HS-27A (cell line): ENCODE results near the gene LRRC15.
A peak's percentile ranks its signal among the peaks of the same experiment; 100 is the strongest.

Experiments
- DNase-seq: peaks from one replicate; pipeline ENCODE4 v3.0.0-alpha.2; 2012; ENCODE audit warnings: low read depth, missing footprints

The LRRC15 gene

DNA sequence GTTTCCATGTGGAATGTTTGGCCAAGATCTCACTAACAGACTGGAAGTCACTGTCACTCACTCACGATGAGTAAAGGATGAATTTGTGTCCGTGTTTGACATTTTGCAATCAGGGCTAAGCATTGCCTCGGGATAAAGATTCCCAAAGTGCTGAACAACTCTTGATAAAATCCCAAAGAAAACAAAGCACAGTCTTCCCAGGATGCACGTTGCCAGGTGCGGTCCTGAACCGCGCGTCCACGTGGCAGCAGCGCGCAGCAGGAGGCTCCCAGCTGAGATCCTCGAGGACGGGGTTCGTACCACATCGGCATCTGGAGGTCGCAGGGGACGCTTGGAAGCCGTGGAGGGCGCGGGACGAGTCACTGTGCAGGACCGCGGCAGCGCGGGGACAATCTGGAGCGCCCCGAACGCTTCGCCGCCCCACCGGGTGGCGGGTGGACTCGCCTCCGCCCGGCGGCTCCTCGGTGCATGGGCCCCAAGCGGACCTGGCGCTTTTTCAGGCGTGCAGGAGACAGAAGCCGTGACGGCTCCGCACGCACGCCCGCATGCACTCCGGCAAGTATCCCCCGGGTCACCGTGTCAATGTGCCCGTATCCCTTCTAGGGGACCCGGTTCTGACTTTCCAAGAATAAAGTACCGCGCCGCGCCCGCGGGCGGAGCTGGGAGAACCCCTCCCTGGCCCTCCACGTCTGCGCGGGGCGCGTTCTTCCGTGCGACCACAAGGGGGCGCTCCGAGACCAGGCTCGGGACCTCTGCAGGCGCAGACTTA lies 36.1 kb downstream of the LRRC15 start:
- peak; percentile 58 for DNase-seq

DNA sequence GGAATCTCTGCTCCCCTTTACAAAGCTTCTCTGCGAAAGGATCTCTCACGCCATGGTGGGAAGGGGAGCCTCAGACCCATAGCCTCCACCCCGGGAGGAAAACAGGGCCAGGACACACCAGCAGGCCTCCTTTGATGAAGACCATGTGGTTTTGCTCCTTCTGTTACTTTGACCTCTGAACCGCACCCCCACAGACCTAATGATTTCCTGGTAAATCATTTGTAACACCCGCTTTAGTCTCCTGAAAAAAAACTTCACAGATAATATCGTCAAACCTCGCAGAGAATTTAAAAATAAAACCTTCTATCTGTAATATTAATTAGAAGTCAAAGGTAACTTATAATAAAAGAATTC lies 36.7 kb downstream of the LRRC15 start:
- no peak for DNase-seq

DNA sequence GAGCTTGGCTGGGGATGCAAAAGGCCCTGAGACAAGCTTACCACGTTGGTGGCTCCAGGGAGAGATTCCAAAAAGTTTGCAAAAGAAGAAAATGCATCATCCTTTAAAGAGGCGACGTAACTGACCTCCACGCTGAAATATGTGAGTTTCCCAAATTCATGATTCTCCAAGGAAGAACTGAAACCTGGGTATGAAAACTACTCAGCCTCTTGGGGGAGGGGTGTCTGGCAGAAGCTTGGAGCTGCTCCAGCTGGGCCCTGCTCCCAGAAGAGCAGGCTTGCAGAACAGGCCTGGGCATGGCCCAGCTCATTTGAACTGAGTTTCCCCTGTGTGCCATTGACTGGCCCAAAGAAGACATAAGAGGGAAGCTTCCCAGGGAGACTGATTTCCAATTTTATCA lies 39.0 kb downstream of the LRRC15 start:
- DNase-seq = no peak

DNA sequence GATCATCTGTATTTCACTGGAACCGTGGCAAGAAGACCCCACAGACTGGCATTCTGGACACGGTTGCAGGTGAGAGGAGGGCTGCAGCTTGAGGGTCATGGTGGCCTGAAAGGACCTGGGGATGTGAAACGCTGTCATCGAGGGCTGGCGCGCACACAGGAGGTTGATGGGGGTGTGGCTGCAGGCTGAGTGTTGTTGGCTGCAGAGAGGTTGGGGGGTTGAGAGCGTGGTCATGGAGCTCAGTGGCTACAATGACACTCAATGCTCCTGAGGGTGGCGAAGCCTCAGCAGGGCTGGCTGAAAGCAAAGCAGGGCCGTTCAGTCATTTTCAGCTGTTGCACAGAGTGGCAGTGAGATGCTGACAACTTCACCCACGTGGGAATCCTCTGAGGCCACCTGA lies 39.4 kb downstream of the LRRC15 start:
- no peak for DNase-seq

DNA sequence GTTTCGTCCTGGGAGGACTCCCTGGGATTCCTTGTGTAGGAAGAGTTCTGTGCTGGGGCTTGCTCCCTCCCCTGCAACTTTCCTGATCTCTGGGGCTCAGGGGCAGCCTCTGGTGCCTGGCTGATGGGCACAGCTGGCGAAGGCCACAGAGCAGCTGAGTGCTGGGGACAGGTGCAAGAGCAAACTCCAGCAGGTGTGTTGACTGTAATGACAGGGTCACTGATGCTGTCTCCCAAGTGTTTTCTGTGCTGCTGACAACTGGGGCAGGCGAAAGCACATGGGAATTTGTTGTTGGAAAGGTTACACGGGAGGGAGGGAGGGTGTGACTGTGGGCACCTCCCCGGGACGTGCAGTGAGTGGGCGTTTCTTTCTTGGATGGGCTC lies 40.0 kb downstream of the LRRC15 start:
- DNase-seq = no peak

DNA sequence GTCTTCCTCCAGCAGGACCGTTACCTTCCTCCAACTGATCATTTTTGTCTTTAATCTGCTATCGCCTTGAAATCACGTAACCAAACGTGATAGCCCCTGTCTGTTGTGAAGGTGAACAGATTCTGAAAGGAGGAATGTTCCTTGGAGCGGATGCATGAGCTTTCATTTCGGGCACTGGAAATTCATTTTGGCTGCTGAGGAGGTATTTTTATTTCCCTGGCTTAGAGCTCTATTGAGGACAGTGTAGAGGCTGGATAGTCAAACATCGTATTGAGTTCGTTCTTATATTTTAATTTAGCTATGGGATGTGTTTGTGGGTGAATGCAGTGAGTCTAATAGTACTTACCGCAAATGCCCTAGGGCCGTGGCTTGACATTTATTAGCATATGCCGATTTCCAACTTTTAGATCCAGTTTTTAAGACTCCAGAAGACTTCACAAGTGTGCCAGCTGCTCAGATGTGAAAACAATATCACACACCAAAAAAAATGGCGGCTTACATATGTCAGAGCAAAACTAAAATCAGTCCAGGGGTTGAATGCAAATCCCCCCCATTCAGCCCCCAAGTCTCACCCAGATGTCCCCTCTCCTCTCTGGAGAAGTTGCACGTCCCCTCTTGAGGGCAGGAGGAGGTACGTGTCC lies 40.5 kb downstream of the LRRC15 start:
- no peak for DNase-seq

DNA sequence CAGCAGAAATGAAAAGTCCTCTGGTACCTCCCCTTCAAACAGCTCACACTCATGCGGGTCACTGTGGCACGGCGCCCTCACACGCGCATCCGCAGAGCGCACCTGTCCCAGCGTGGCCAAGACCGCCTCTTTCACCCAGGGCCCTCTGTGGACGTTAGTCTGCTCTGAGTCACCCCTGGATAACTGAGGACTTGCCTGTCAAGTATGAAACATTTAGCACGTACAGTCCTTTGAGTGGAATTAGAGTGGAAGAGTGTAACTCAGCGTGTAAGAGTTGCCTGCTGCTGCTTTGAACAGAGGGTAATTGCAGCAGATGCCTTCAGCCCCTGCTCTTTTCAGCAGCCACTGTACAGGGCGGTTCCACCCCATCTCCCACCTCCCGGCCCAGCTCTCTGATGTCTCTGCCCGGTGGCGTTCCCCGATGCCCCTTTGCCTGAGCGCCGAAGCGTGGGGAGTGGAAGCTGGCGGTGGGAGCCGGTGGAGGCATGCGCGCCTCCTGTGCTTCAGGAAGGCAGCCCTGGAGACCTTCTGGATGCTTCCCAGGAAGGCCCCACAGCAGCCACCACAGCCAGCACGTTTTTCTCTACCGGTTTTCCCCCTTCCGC lies 41.4 kb downstream of the LRRC15 start:
- no peak for DNase-seq

DNA sequence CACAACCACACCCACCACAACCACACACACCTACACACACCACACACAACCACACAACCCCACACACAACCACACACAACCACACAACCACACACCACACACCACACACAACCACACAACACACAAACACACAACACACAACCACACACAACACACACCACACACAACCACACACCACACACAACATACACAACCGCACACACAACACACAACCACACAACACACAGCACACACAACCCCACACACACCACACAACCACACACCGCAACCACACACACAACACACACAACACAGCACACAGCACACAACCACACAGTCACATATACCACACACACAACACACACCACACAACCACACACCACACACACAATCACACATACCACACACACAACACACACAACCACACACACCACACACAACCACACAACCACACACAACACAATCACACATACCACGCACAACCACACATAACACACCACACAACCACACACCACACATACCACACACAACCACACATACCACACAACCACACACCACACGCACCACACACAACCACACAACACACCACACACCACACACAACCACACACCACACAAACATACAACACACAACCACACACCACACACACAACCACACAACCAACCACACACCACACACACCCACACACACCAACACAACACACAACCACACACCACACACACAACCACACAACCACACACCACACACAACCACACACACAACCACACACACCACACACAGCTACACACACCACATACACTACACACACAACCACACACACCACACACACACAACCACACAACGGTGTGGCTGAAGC lies 42.1 kb downstream of the LRRC15 start:
- no peak for DNase-seq

DNA sequence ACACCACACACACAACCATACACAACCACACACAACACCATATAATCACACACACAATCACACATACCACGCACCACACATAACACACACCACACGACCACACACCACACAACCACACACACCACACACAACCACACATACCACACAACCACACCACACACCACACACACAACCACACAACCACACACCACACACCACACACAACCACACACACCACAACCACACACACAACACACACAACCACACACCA lies 42.6 kb downstream of the LRRC15 start:
- no peak for DNase-seq

DNA sequence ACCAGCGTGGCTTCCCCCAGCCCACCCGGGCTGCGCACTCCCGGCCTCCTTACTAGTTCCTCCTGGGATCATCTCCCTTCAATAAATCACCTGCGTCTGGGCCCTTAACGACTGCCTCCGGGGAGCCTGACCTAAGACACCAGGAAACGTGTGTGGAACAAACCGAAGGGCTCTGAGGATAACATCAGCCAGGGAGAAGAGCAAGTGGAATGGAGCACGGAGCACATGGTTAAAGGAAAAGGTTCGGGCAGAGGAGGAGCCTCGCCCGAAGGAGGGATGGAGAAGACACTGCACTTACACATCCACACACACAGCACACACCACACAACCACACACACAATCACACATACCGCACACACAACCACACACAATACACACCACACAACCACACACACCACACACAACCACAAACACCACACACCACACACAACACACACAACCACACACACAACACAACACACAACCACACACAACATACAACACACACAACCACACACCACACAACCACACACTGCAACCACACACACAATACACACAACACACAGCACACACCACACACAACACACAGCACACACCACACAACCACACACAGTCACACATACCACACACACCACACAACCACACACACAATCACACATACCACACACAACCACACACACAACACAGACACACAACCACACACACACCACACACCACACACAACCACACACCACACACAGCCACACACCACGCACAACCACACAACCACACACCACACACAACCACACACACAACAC lies 43.2 kb downstream of the LRRC15 start:
- no peak for DNase-seq

DNA sequence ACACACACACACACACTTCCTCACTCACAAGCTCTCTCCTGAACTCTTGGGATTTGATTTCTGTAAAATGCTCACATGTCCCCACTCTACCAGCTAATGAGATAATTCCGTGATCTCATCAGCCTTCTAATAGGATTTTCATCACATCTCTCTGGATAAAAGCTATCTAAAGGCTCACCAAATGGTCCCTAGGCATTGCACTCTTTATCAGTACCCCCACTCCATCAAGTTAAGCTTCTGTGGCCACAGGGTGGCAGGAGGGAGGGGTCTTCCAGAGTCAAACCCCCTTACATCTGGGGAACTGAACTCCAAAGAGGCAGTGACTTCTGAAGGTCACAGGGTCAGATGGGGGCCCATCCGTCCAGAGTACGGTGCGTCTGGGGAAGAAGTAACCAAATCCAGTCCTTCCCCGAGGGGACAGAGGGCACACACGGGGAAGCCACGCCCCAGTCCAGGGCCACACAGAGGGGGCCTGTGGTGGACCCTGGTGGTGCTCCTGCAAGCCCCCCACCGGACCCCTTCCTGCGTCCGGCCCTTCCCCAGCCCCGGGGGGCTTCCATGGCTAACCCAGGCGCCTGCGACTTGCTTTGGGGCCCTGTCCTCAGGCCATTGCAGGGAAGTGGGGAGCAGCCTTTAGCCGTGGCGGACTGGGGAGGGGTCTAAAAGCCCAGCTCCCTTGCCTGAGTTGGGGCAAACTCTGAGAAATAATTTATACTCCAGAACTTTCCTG lies 44.0 kb downstream of the LRRC15 start:
- DNase-seq = no peak

DNA sequence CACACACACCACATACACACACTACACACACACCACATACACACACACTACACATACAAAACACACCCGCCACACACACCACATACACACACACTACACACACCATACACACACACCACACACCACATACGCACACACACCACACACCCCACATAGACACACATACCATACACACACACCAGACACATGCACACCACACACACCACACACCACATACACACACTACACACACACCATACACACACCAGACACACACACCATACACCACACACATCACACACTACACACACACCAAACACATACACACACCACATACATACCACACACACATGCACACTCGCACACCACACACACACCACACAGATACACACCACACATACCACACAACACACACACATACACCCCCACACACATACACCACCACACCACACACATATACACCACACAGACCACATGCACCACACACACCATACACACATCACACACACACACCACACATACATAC lies 44.7 kb downstream of the LRRC15 start:
- DNase-seq = no peak

DNA sequence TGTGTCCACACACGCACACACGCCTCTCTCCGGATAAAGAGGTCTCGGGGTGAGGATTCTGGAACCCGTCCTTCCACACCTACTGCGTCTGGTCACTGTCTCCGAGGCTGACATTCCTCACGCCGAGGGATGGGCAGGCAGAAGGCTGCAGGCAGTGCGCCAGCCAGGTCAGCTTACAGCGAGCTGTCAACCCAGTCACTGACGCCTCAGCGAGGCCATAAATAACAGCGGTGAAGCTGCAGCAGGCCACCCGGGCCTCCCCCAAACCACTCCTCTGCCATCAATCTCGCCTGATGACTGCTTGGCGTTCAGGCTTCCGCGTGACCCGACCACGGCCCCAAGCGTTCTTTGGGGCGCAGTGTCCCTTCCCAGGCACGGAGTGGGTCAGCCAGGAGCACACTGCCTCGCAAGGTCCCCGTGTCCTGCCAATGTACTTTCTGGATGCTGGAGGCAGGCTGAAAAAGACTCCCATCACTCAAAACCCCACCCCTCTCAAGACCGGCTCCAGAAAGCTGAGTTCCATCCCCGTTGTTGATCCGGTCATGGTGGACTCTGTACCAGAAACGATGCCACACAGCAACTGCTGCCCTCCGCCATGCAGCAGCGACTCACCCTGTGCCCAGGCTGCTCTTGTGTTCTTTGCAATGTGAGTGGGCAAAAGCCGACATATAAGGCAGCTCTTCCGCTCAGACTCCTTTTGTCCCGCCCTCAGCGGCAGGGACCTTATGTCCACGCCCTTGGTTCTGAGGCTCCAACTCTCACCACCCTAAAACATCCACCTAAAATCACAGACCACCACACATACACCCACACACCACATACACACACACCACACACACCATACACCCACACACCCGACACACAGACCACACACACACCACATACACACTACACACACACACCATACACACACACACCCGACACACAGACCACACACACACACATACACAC lies 45.5 kb downstream of the LRRC15 start:
- no peak for DNase-seq

DNA sequence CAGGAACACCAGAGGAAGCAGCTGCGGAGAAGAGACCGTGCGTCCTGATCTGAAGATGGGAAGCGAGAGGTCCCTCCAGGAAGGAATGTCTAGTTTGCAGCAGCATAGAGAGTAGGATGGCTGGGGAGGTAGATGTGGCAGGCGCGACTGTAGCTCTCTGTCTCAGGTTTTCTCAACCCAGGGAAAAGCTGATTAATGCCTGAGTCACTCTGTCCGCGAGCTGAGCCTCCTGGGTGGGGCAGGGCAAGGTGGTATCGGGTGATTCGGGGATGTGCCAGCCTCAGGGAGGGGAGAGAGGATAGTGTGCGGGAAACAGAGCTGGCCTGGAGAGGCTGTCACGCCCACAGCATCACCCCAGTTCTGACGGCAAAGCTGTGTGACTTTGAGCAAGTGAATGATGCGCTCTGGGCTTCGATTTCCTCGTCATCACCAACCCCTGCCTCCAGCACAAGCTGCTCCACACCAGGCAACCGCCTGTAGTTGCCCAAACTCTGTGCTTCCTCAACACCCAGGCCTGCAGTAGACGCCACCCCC lies 46.8 kb downstream of the LRRC15 start:
- DNase-seq = peak; percentile 68

DNA sequence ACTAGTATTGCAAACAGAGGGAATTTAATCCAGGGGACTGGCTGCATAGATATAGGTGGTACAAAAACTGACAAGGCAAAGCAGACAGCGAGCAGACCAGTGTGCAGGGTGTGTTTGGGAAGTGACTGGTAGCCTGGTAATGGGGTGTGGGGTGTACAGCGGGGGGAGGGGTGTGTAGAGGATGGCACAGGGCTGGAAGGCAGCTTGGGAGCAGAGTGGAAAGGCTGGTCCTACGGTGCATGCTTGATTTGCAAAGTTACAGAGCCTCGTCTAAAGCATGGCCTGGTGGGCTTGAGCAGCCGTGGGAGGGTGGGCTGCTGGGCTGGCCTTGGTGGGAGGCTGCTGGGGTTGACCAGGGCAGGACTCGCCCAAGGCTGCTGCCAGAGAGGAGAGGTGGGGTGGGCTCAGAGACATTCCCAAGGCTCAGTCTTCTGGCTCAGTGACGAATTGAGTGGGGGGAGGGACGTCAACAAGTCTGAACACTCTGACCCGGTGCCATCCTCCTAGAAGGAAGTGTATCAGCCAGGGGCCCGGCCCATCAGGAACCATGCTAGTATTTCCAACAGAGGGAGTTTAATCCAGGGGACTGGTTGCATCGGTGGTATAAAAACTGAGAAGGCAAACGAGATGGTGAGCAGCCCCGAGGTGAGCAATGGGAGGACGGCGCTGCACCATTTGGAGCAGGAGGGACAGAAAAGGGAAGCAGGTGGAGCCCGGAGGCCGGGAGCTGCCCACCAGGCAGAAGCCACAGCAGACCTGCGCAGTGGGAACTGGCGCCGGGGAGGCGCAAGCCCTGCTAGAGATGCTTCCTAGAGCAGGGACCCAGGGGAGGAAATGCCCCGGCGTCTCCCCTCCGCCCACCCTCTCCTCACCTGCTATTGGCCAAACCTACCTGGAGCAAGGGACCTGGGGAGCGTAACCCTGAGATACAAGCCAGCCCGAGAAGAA lies 47.6 kb downstream of the LRRC15 start:
- DNase-seq = no peak

DNA sequence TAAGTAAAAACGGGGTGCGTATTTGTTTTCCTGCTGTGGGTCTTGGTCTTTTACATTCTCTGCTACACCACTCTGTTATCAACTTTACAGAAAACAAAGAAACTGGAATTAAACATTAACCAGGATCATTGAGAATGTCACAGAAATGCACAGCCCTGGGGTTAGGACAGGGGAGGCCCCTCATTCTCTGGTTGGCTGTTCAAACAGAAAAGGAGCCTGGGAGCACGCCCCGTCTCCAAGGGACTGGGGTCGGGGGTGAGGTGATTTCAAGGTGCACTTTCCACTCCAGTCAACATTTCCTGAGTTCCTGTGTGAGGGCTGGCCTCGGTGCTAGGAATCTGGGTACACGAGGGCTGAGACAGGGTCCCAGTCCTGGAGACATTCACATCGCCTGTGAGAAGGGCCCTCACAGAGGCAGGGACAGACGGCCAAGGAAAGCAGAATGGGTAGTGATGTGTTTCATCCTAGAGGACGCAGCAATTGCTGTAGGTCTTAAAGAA lies 48.7 kb downstream of the LRRC15 start:
- no peak for DNase-seq

DNA sequence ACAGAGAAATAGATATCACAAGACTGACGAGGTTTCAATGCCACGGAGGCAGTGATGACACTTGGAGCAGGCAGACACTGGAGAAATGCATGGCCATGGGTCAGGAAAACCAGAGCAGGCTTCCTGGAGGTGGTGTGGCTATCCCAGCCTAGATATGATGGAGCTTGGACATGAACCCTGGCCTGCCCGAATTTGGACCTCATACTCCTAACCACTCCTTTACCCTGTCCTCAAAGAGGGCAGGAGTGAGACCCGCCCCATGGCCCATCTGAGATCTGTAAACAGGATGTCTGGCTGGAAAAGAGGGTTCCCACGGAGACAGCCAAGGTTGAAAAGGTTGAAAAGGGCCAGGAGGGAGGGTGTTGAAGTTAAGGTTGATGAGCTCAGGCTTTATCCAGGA lies 49.4 kb downstream of the LRRC15 start:
- no peak for DNase-seq

DNA sequence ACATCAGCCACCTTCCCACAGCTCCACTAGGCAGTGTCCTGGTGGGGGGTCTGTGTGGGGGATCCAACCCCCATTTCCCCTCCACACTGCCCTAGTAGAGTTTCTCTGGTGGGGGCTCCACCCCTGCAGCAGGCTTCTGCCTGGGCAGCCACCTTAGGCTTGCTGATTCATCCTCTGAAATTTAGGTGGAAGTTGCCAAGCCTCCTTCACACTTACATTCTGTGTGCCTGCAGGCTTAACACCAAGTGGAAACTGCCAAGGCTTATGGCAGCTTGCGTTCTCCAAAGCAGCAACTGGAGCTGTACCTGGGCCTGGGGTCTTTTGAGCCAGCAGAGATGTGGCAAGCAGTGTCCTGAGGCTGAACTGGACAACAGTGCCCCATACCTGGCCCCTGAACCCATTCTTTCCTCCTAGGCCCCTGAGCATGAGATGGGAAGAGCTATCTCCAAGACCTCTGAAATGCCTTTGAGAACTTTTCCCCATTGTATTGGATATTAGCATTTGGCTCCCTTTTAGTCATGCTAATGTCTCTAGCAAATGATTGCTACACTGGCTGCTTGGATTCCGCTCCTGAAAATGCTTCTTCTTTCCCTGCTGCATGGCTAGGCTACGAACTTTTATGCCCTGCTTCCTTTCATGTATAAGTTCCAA lies 50.9 kb downstream of the LRRC15 start:
- DNase-seq = no peak
